Measurements from ENCODE around the gene FOXN3.
A peak's percentile ranks its signal among the peaks of the same experiment; 100 is the strongest.
"Not testable (repeated sequence)": the region's sequence is repeated elsewhere in the genome, so short reads cannot be mapped to it uniquely, and the experiment has no call there.

Gene FOXN3

GRCh38 chr14:89221109-89221810 lies 195.8 kb downstream of the FOXN3 start:
- no peak for DNase-seq

DNA sequence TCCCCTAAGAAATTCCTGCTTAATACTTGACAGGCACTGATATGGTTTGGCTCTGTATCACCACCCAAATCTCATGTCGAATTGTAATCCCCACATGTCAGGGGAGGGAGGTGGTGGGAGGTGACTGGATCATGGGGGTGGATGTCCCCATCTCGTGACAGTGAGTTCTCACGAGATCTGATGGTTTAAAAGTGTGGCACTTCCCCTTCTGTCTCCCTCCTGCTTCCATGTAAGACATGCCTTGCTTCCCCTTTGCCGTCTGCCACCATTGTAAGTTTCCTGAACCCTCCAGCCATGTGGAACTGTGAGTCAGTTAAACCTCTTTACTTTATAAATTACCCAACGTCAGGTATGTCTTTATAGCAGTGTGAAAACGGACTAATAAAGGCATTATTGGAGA lies 198.0 kb downstream of the FOXN3 start:
- no peak for DNase-seq

GRCh38 chr14:89217891-89218290 lies 199.1 kb downstream of the FOXN3 start:
- DNase-seq = no peak

GRCh38 chr14:89215531-89215930 lies 201.5 kb downstream of the FOXN3 start:
- no peak for DNase-seq

GRCh38 chr14:89215114-89215513 lies 201.9 kb downstream of the FOXN3 start:
- DNase-seq = no peak

DNA sequence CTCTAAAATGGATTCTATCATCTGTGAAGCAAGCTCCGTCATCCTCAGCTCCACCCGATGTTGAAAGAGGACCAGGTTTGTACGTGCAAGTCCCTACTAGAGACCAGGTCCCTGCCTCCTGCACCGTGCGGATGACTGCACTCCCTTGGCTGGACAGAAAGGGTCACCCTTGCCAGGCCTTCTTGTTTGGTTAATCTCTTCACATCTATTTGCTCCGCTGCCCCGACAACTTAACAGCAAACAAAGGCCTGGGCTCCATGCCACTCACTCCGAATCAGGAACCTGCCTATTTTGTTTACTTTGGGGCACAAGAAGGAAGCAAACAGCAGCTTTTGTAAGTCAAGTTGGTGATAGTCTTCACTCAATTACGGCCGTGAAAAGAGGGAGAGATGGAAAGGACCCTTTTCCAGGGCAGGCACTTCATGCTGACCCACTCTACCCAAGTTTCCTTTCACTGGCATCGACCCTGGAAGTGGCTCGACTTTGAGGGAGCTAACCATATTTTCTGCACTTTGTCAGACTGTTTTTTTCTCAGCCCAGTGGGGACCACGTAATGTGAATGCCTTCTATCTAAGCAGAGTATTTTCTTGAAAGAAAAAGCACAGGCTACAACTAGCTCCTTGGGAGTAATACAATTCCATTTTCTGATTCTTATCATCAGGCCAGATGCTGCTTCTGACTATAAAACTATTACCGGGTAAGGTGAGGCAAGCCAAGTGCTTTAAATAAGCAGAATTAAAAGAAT lies 202.6 kb downstream of the FOXN3 start:
- DNase-seq = no peak

DNA sequence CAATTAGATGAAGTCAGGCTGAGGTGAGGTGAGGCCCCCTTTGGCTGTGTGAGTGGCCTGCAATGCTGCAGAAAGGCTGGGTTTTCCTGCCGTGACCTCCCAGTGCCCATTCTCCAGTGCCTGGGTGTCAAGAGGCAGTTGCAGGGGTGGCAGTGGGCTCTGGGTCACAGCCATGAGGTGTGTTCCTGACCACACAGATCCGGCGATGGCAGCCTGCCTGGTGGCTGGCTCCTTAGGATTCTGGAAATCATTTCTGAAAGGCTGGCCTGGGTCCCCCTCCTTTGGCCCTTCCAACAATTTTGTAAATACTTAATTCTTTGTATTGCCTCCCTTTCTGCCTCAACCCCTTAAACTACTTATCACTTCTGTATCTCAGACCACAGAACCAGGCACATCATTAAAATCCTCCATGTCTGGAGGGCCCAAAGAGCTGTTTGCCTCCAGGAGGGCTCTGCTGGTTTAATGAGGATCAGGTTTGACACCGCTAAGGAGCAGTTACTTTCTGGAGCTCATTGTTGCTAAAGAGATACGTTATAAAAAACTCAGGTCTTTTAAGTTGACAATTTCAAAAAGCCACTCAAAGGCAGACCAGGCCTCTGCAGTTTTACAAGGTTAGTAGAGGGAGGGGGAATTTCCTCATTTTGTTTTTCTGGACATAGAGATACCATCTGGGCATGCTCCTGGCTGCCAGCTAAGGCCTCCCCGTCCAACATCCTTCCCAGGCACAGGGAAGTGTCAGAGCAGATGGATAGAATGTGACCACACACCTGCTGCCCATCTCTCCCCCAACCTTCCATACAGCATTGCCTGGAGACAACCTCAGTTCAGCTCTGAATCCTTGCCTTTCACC lies 204.4 kb downstream of the FOXN3 start:
- no peak for DNase-seq

DNA sequence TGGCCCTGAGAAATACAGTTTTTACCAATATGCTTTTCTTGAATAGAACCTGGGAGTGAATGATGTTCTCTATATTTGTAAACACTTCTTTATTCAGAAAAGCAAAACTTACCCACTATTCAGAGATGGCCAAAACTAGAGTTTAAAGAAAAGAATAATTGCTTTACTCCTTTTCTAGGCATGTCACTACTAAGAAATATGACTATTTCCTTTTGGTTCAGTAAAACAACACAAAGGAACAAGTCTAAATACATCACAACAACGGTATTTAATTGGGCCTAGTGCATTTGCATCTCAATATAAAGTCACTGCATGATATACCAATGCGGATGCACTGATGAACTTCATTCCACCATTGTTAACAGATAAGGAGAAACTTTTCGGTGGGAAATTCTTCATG lies 207.5 kb downstream of the FOXN3 start:
- no peak for DNase-seq

GRCh38 chr14:89207925-89208328 lies 209.1 kb downstream of the FOXN3 start:
- no peak for DNase-seq

DNA sequence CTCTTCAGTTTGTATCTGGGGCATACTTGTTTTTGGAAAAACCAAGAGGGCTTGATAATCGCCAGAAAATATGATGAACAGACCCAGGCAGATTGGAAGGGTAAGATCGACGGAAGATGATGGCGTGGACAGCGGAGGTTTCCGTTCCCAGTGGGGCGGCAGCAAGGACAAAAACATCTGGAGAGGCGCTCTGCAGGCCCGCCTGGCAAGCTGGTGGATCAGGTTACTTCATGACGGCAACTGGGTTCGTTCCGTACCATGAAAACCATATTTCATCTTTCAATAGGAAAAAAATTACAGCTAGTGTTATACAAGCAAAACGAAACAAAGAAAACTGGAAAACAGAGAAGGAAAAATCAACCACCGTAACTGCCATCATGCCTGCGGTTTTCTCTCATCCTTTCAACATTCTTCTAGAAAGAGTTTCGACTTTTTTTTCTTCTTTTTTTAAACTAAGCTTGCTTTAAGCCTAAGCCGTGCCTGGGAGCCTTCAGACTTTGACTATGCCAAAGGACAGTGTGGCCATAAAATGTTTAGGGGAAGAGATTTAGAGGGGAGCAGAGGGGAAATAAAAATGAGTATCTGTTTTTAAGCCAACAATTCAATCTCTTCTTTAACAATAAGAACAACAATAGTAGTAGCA lies 210.5 kb downstream of the FOXN3 start:
- DNase-seq = no peak

DNA sequence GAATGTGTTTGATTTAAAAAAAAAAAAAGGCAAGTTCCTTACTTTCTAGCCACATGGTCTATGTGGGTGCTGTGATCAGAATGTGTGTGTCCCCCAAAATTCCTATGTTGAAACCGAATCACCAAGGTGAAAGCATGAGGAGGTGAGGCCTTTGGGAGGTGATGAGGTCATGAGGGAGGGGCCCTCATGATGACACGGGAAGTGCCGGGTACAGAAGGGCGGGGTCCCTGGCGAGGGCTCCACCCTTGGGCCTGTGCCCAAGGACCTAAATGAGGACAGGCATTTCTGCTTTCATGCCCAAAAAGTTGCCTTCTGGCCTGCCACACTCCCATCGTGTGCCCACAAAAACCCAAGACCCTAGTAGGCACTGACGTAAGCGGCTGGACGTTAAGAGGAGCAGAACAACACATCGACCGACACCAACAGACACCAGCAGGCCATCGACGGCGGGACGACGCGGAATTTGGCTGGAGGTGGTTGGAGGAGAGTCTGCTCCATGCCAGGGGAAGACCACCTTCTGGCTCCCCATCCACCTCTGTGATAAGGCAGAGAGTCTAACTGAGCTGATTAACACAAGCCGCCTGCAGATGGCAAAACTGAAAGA lies 211.8 kb downstream of the FOXN3 start:
- no peak for DNase-seq

- DNase-seq = no peak
Measured at GRCh38 chr14:89202413-89203190, 214.4 kb downstream of the FOXN3 start.

DNA sequence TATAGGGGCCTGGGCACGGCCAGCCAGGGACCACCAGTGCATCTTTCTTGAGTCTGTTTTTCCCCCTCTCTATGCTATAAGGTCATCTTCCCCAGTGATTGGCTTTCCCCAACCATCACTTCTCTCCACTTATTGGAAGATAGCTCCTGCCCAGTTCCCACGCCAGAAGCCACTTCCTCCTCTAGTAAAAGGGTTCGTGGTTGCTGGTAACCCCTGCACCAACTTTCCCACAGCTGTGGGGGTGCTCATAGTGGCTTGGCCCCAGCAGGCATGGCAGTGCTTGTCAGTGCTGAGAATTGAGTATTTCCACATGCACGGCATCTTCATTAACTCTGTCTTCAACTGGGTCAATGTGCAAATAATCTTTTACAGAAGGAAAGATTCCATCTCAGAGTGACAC lies 215.4 kb downstream of the FOXN3 start:
- DNase-seq = no peak

DNA sequence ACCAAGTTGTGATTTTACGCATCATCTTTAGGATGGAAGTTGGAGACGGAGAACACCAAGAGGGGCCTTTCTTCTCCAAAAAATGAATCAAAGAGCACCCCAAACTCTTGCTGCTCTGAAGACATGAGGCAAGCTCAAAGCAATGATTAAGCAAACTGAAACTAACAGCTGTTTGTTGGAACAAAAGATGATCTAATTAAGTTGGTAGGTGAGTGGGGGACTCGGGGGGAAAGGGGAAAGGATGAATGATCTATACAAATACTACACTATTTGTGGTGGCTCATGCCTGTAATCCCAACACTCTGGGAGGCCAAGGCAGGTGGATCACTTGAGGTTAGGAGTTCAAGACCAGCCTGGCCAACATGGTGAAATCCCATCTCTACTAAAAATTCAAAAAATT lies 217.7 kb downstream of the FOXN3 start:
- DNase-seq = not testable (repeated sequence)

DNA sequence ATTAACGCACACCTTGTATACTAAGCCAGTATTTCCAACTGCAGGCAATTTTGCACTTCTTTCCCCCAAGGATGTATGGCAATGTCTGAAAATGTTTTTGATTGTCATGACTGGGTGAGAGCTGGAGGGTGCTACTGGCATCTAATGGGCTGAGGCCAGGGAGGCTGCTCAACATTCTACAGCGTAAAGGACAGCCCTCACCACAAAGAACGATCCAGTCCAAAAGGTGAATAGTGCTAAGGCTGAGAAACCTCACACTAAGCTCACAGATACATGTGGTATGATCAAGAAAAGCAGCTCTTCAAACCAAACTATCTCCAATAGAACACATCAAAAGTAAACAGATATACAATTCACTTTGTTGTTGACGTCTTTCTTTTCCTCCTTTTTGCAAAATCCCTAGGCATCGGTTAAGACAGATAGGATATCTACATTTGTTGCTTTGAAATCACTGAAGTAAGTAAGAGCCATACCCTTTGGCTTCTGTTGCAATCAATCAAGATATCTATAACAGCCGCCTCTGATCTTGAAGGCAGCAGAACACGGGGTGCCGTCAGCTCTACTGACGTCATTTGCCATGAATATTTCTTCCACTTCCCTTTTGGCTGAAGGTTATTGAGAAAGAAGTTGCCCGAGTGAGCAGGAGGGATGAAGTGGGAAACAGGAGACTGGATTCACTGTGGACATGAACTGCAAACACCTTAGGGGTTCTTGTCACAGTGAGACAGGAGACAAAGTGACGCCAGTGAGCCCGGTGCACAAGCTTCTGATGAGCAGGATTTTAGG lies 218.3 kb downstream of the FOXN3 start:
- no peak for DNase-seq

DNA sequence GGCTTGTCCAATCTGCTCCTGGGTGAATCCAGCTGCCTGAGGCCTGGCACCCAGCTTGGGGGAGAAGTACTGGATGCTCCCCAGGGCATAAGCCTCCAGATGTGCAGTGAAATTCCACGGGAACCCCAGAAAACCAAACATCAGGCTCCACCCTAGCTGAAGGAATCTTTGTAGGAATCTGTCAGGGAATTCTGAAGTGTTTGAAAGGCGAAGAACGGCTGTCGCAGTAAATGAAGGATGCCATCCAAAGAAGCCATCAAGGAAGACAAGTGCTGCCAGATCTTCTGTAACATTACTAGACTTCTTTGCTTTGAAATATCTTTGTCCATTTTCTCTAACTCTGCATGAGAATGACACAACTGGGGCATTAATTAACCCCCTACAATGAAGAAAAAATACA lies 219.4 kb downstream of the FOXN3 start:
- no peak for DNase-seq

- DNase-seq = no peak
Measured at GRCh38 chr14:89196545-89196944, 220.5 kb downstream of the FOXN3 start.

GRCh38 chr14:89194376-89194775 lies 222.7 kb downstream of the FOXN3 start:
- DNase-seq = no peak

DNA sequence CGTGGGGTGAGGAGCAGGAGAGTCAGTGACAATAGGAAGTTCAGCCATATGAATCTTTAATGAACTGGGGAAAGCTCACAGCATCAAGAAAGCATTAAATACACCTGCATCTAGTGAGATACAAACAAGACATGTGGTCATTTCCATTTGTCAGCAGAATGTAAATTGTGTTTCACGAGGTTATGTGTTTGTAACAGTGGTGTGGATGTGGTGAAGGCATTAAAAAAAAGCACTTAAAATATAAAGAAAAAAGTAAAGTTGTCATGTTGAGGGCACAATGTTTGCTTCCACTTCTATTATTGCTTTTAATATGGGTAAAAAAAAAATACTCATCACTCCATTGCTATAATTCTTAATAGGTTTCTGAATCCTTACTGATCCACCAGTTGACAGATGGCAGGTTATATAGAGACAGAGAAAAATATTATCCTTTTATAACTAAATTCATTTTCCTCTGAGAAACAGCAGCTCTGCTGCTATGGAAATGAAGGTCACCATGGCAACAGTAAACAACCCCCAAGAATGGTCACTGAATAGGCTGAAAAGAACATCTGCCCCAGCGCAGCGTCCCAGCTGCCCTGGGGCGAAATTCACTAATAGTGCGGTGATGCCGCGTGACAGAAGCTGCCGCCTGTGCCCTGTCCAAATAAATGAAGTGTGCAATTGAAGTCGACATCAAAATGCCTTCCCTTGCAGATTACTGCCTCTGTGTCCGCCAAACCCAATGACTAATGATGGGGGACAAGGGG lies 226.1 kb downstream of the FOXN3 start:
- DNase-seq = peak; percentile 98

GRCh38 chr14:89188492-89188891 lies 228.5 kb downstream of the FOXN3 start:
- DNase-seq = no peak
